HEK293T (cell line): ENCODE measurements around the gene PARVA.

Experiments
- CTCF ChIA-PET: fragments of 350-600 bp; formaldehyde crosslinking; extraction: SDS; loops from one replicate; lab custom pipeline; 2021; ENCODE audit warnings: antibody characterized with exemption, inconsistent platforms; lab: Yijun Ruan, JAX
- POLR2A ChIA-PET: fragments of 350-600 bp; formaldehyde crosslinking; extraction: SDS; loops from one replicate; lab custom pipeline; 2020; ENCODE audit warnings: antibody characterized with exemption, inconsistent platforms; lab: Yijun Ruan, JAX
- DNase-seq: peaks from one replicate; pipeline ENCODE4 v3.0.0; 2012; ENCODE audit warnings: mixed read lengths; ENCODE audit errors: extremely low spot score
- ARNT ChIP-seq: fragments of 450-650 bp; IDR thresholded peaks from 2 replicates; pipeline ENCODE4 v1.6.1; 2017; ENCODE audit warnings: mild to moderate bottlenecking
- BHLHE40 ChIP-seq: fragments of 450-650 bp; IDR thresholded peaks from 2 replicates; pipeline ENCODE4 v1.6.1; 2016; ENCODE audit warnings: mild to moderate bottlenecking, moderate library complexity, borderline replicate concordance
- CTBP1 ChIP-seq: fragments of 450-650 bp; IDR thresholded peaks from 2 replicates; pipeline ENCODE4 v1.6.1; 2016; ENCODE audit warnings: borderline replicate concordance
- ELF4 ChIP-seq: fragments of 450-650 bp; IDR thresholded peaks from 2 replicates; pipeline ENCODE4 v1.6.1; 2017; ENCODE audit warnings: antibody characterized with exemption
- FOXA1 ChIP-seq: fragments of 450-650 bp; IDR thresholded peaks from 2 replicates; pipeline ENCODE4 v1.6.1; 2016; ENCODE audit warnings: mild to moderate bottlenecking
- FOXK2 ChIP-seq: fragments of 450-650 bp; IDR thresholded peaks from 2 replicates; pipeline ENCODE4 v1.6.1; 2016; ENCODE audit warnings: mild to moderate bottlenecking
- FOXM1 ChIP-seq: fragments of 450-650 bp; IDR thresholded peaks from 2 replicates; pipeline ENCODE4 v1.6.1; 2017; ENCODE audit warnings: mild to moderate bottlenecking, borderline replicate concordance
- HDGF ChIP-seq: fragments of 450-650 bp; IDR thresholded peaks from 2 replicates; pipeline ENCODE4 v1.6.1; 2017; ENCODE audit warnings: antibody characterized with exemption, borderline replicate concordance
- L3MBTL2 ChIP-seq: fragments of 450-650 bp; conservative IDR thresholded peaks from 2 replicates; pipeline ENCODE4 v1.6.1; 2016; ENCODE audit warnings: mild to moderate bottlenecking
- LEF1 ChIP-seq: fragments of 450-650 bp; IDR thresholded peaks from 2 replicates; pipeline ENCODE4 v1.6.1; 2017; ENCODE audit warnings: mild to moderate bottlenecking, borderline replicate concordance
- NFRKB ChIP-seq: fragments of 450-650 bp; IDR thresholded peaks from 2 replicates; pipeline ENCODE4 v1.6.1; 2016; ENCODE audit warnings: mild to moderate bottlenecking, moderate library complexity
- PKNOX1 ChIP-seq: fragments of 450-650 bp; IDR thresholded peaks from 2 replicates; pipeline ENCODE4 v1.6.1; 2016
- SP1 ChIP-seq: fragments of 450-650 bp; IDR thresholded peaks from 2 replicates; pipeline ENCODE4 v1.6.1; 2017
- SUZ12 ChIP-seq: fragments of 450-650 bp; IDR thresholded peaks from 2 replicates; pipeline ENCODE4 v1.6.1; 2016; ENCODE audit warnings: mild to moderate bottlenecking
- TARDBP ChIP-seq: fragments of 450-650 bp; IDR thresholded peaks from 2 replicates; pipeline ENCODE4 v1.6.1; 2016
- ZNF384 ChIP-seq: fragments of 450-650 bp; IDR thresholded peaks from 2 replicates; pipeline ENCODE4 v1.6.1; 2016

Gene PARVA

GRCh38 chr11:12421386-12421785, 44.0 kb downstream of the PARVA start:
- ChIA-PET CTCF (no interaction called here), POLR2A (no interaction called here)
- no peak for DNase-seq
- TF ChIP-seq ARNT (no peak), HDGF (no peak), FOXK2 (no peak), LEF1 (no peak), PKNOX1 (no peak), FOXM1 (no peak), ELF4 (no peak), TARDBP (no peak), FOXA1 (no peak), NFRKB (no peak), SP1 (no peak), SUZ12 (no peak), L3MBTL2 (no peak), ZNF384 (no peak), BHLHE40 (no peak)

DNA sequence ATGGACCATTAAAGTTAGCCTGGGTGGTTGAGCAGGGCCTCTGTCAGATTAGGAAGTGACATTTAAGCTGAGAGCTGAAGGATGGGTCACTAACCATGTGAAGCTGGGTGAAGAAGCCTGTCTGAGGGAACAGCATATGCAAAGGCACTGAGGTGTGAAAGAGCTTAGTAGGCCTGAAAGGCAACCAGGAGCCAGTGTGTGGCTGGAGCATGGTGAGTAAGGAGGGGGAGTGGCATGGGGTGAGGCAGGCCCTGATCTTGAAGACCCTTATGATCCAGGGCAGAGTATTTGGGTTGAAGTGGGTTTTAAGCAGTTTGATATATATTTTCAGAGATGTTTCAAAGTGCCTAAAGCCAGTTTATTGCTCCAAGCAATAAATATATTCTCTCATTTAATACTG, 48.8 kb downstream of the PARVA start:
- POLR2A ChIA-PET, result no interaction called here
- no peak for DNase-seq
- no peak for TF ChIP-seq FOXK2
- TF ChIP-seq L3MBTL2, result no peak
- no peak for TF ChIP-seq SUZ12
- no peak for TF ChIP-seq ARNT
- CTCF ChIA-PET, result no interaction called here

GRCh38 chr11:12429155-12429554, 51.8 kb downstream of the PARVA start:
- no peak for DNase-seq
- TF ChIP-seq CTBP1 (no peak), SP1 (no peak), FOXM1 (no peak), HDGF (no peak), LEF1 (no peak), FOXK2 (no peak), TARDBP (no peak), ARNT (no peak), L3MBTL2 (no peak), BHLHE40 (no peak), ZNF384 (no peak), SUZ12 (no peak), NFRKB (no peak)
- CTCF ChIA-PET, result no interaction called here
- POLR2A ChIA-PET, result no interaction called here

- CTCF ChIA-PET, result no interaction called here
- POLR2A ChIA-PET, result no interaction called here
- DNase-seq, result no peak
- TF ChIP-seq FOXK2 (no peak), LEF1 (no peak), CTBP1 (no peak), PKNOX1 (no peak), TARDBP (no peak), FOXA1 (no peak), ARNT (no peak), BHLHE40 (no peak), SP1 (no peak), HDGF (no peak)
Observed at GRCh38 chr11:12430351-12430750, 53.0 kb downstream of the PARVA start.

GRCh38 chr11:12430954-12431595, 53.7 kb downstream of the PARVA start:
- TF ChIP-seq L3MBTL2 (no peak), FOXM1 (no peak), BHLHE40 (no peak), CTBP1 (no peak), FOXK2 (no peak), HDGF (no peak), FOXA1 (no peak), ELF4 (no peak), TARDBP (no peak), SUZ12 (no peak), NFRKB (no peak), ARNT (no peak), ZNF384 (no peak), PKNOX1 (no peak), LEF1 (no peak), SP1 (no peak)
- POLR2A ChIA-PET, result no interaction called here
- no peak for DNase-seq
- CTCF ChIA-PET, result no interaction called here

DNA sequence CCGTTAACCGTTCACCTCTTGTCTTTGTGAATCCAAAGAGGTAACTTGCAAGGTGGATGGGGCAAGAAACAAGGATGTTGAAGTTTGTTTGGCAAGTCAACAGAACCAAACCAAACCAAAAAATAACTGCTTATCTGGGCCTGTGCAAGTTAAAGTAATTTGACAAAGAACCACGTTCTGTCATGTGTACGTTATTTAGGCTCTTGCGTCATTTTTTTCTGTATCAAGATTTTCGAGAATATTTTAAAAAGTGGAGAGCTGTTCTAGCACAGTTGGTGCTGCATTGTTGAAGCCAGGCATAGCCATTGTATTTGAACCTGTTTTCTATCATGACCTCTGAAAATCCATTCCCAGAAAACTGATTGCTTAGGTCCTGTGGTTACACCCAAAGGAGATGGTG, 55.1 kb downstream of the PARVA start:
- DNase-seq, result no peak
- no peak for TF ChIP-seq FOXA1
- TF ChIP-seq FOXM1, result no peak
- TF ChIP-seq TARDBP, result no peak
- TF ChIP-seq LEF1, result no peak
- no peak for TF ChIP-seq L3MBTL2
- no peak for TF ChIP-seq NFRKB
- TF ChIP-seq ARNT, result no peak
- ChIA-PET POLR2A (no interaction called here), CTCF (no interaction called here)
